Measurements from ENCODE around the gene SUDS3. TPM values are rescaled to one million over a fixed set of nuclear protein-coding genes. Genes with fewer than 3 reads are reported as not detected.

Gene SUDS3
- total RNA-seq, 1 donor from 2014 or later: 27.2 TPM

- Mint-ChIP-seq H3K4me1 (ENCODE audit: unreplicated experiment) (peaks cover 10% of the 10 kb centered on the region), H3K4me3 (ENCODE audit: unreplicated experiment) (no peak overlapping the region), H3K9me3 (ENCODE audit: unreplicated experiment) (no peaks in the 10 kb centered on the region), H3K27ac (ENCODE audit: unreplicated experiment) (no peak overlapping the region), H3K36me3 (ENCODE audit: low read depth, unreplicated experiment) (no peaks in the 10 kb centered on the region), H3K27me3 (ENCODE audit: unreplicated experiment) (peaks cover 5% of the 10 kb centered on the region)
- DNase-seq (ENCODE audit: low spot score): no peak
- TF ChIP-seq CTCF (IDR thresholded peaks at IDR 0.05; ENCODE audit: unreplicated experiment): no peak
These were observed 2.1 kb upstream of the SUDS3 start for GRCh38 chr12:118374126-118374725.

- Mint-ChIP-seq H3K27me3 (ENCODE audit: unreplicated experiment) (peaks cover 5% of the 10 kb centered on the region), H3K36me3 (ENCODE audit: low read depth, unreplicated experiment) (no peaks in the 10 kb centered on the region), H3K4me1 (ENCODE audit: unreplicated experiment) (peaks cover 10% of the 10 kb centered on the region), H3K9me3 (ENCODE audit: unreplicated experiment) (no peaks in the 10 kb centered on the region), H3K4me3 (ENCODE audit: unreplicated experiment) (no peak overlapping the region), H3K27ac (ENCODE audit: unreplicated experiment) (no peak overlapping the region)
- no peak for TF ChIP-seq CTCF (IDR thresholded peaks at IDR 0.05; ENCODE audit: unreplicated experiment)
- no peak for DNase-seq (ENCODE audit: low spot score)
These were observed 1.4 kb upstream of the SUDS3 start for GRCh38 chr12:118374909-118375308.

DNA sequence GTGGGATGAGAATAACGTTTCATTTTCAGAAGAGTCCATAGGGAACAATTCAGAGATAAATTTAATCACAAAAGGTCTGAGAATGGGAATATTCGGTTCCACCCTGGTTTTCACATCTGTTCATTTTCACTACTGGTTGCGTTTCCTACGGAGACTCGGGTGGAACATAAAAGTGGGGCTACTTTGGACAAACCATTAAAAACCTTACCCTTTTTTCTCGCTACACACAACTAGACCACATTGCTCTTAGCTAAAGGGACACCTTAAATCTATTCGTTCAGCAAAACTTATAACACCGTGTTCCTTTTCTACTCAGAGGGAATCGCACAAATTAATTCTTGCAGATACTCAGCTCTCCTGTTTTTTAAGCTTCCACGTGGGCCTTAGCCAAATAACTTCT lies 1.0 kb upstream of the SUDS3 start:
- Mint-ChIP-seq H3K27ac (ENCODE audit: unreplicated experiment) (no peak overlapping the region), H3K9me3 (ENCODE audit: unreplicated experiment) (no peaks in the 10 kb centered on the region), H3K4me3 (ENCODE audit: unreplicated experiment) (peak overlapping the region; percentile 92), H3K4me1 (ENCODE audit: unreplicated experiment) (peaks cover 10% of the 10 kb centered on the region), H3K27me3 (ENCODE audit: unreplicated experiment) (peaks cover 5% of the 10 kb centered on the region), H3K36me3 (ENCODE audit: low read depth, unreplicated experiment) (no peaks in the 10 kb centered on the region)
- TF ChIP-seq CTCF (IDR thresholded peaks at IDR 0.05; ENCODE audit: unreplicated experiment): no peak
- no peak for DNase-seq (ENCODE audit: low spot score)

- peak overlapping the region; percentile 85 for H3K4me3 Mint-ChIP-seq (ENCODE audit: unreplicated experiment)
- H3K36me3 Mint-ChIP-seq (ENCODE audit: low read depth, unreplicated experiment): peaks cover 7% of the 10 kb centered on the region
- peak overlapping the region; percentile 77 for H3K27ac Mint-ChIP-seq (ENCODE audit: unreplicated experiment)
- TF ChIP-seq CTCF (IDR thresholded peaks at IDR 0.05; ENCODE audit: unreplicated experiment): no peak
- H3K27me3 Mint-ChIP-seq (ENCODE audit: unreplicated experiment): peaks cover 5% of the 10 kb centered on the region
- H3K4me1 Mint-ChIP-seq (ENCODE audit: unreplicated experiment): peaks cover 7% of the 10 kb centered on the region
- DNase-seq (ENCODE audit: low spot score): no peak
- H3K9me3 Mint-ChIP-seq (ENCODE audit: unreplicated experiment): no peaks in the 10 kb centered on the region
These were observed 897 bp downstream of the SUDS3 start for GRCh38 chr12:118377021-118377883.
